ENCODE data around the gene ACSM2A. TPM values are rescaled to one million over a fixed set of nuclear protein-coding genes. Genes with fewer than 3 reads are reported as not detected.
"Not testable (repeated sequence)": the region's sequence is repeated elsewhere in the genome, so short reads cannot be mapped to it uniquely, and the experiment has no call there.

ACSM2A gene
- total and polyA plus RNA-seq, 4 donors: 30.1 to 1,049 (median 392) TPM

DNA sequence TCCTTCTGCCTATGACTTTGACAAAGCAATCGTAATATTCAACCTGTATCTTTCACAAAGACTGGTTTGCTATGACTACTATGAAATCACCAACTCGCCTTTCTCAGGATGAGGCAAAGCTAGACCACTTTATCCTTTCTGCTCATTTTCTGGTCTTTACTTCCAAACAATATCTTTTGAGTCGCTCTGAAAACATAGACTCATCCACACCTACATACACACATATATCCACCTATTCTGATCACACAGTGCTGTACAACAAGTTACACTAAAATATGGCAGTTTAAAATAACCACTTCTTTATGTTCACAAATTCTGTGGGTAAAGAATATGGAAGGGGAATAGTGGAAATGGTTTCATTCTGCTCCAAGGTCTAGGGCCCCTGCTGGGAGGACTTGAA lies 39.7 kb downstream of the ACSM2A start:
- peaks cover 3 to 28% (median 18%) of the 10 kb centered on the region in 4 donors for H3K36me3 ChIP-seq (ENCODE audit: control insufficient read depth in 4 of 4, insufficient read depth in 3 of 4, low read depth in 1 of 4, low read length in 3 of 4)
- WGBS: no CpG with 5 or more reads among the region's 3 CpGs
- not testable (repeated sequence) for H3K9me3 ChIP-seq (ENCODE audit: control insufficient read depth in 4 of 4, low read length in 3 of 4); DNase-seq (ENCODE audit: low spot score); H3K27me3 ChIP-seq (ENCODE audit: control insufficient read depth in 4 of 4, insufficient read depth in 4 of 4, low read length in 3 of 4); H3K27ac ChIP-seq (ENCODE audit: low read depth in 1 of 2, low read length in 2 of 2); H3K4me1 ChIP-seq (ENCODE audit: control insufficient read depth in 4 of 4, insufficient read depth in 4 of 4, low read length in 3 of 4); H3K4me3 ChIP-seq (ENCODE audit: low read depth in 1 of 3, low read length in 3 of 3); H3K9ac ChIP-seq (ENCODE audit: low read depth in 1 of 2, low read length in 2 of 2)

DNA sequence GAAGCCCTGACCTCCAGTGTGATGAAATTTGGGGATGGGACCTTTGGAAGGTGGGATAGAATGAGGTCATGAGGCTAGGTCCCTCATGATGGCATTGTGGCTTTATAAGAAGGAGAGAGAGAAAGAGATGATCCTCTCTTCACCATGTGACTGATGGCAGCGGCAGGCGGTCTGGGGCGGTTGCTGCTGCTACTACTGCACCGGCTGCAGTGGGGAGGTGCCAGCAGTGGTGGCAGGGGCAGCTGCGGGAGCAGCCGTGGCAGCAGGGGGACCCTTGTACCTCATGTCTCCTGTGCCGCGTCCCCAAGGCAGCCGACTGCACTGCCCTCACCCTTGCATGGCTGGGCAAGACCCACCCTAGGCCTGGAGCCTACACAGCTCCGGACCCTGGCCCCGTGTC lies 40.1 kb downstream of the ACSM2A start:
- no CpG with 5 or more reads among the region's 11 CpGs for WGBS
- not testable (repeated sequence) for H3K27ac ChIP-seq (ENCODE audit: low read depth in 1 of 2, low read length in 2 of 2); H3K9ac ChIP-seq (ENCODE audit: low read depth in 1 of 2, low read length in 2 of 2)

GRCh38 chr16:20504418-20504817 lies 53.1 kb downstream of the ACSM2A start:
- 84% methylated on average over 1 of the region's 1 CpG for WGBS
- no peak overlapping the region for H3K9ac ChIP-seq (ENCODE audit: low read depth in 1 of 2, low read length in 2 of 2)
- H3K36me3 ChIP-seq (ENCODE audit: control insufficient read depth in 4 of 4, insufficient read depth in 3 of 4, low read depth in 1 of 4, low read length in 3 of 4): no peaks in the 10 kb centered on the region
- H3K4me3 ChIP-seq (ENCODE audit: low read depth in 1 of 3, low read length in 3 of 3): no peak overlapping the region
- H3K27me3 ChIP-seq (ENCODE audit: control insufficient read depth in 4 of 4, insufficient read depth in 4 of 4, low read length in 3 of 4): no peaks in the 10 kb centered on the region
- TF ChIP-seq RAD21 (IDR thresholded peaks at IDR 0.05): peak in 1 of 2 donors; percentile 5
- no peak for TF ChIP-seq FOXA2 (IDR thresholded peaks at IDR 0.05)
- TF ChIP-seq TAF1 (conservative IDR thresholded peaks at IDR 0.05): no peak
- TF ChIP-seq FOXA1 (IDR thresholded peaks at IDR 0.05): no peak
- TF ChIP-seq GABPA (IDR thresholded peaks at IDR 0.05 in 1 of 2, conservative IDR thresholded peaks at IDR 0.05 in 1 of 2): no peak
- no peak for TF ChIP-seq RXRA (IDR thresholded peaks at IDR 0.05)
- TF ChIP-seq, protein P1, sequence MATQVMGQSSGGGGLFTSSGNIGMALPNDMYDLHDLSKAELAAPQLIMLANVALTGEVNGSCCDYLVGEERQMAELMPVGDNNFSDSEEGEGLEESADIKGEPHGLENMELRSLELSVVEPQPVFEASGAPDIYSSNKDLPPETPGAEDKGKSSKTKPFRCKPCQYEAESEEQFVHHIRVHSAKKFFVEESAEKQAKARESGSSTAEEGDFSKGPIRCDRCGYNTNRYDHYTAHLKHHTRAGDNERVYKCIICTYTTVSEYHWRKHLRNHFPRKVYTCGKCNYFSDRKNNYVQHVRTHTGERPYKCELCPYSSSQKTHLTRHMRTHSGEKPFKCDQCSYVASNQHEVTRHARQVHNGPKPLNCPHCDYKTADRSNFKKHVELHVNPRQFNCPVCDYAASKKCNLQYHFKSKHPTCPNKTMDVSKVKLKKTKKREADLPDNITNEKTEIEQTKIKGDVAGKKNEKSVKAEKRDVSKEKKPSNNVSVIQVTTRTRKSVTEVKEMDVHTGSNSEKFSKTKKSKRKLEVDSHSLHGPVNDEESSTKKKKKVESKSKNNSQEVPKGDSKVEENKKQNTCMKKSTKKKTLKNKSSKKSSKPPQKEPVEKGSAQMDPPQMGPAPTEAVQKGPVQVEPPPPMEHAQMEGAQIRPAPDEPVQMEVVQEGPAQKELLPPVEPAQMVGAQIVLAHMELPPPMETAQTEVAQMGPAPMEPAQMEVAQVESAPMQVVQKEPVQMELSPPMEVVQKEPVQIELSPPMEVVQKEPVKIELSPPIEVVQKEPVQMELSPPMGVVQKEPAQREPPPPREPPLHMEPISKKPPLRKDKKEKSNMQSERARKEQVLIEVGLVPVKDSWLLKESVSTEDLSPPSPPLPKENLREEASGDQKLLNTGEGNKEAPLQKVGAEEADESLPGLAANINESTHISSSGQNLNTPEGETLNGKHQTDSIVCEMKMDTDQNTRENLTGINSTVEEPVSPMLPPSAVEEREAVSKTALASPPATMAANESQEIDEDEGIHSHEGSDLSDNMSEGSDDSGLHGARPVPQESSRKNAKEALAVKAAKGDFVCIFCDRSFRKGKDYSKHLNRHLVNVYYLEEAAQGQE (IDR thresholded peaks at IDR 0.05): no peak
- TF ChIP-seq JUND (IDR thresholded peaks at IDR 0.05): no peak
- no peak for TF ChIP-seq ATF3 (IDR thresholded peaks at IDR 0.05)
- no peak for TF ChIP-seq CTCF (IDR thresholded peaks at IDR 0.05; ENCODE audit: low read depth, low read length, missing input control)
- TF ChIP-seq HNF4A (conservative IDR thresholded peaks at IDR 0.05): peak in 1 of 2 donors; percentile 38
- no peak for TF ChIP-seq MAX (IDR thresholded peaks at IDR 0.05)
- no peak for DNase-seq (ENCODE audit: low spot score)
- peaks cover 7 to 9% (median 8%) of the 10 kb centered on the region in 4 donors for H3K9me3 ChIP-seq (ENCODE audit: control insufficient read depth in 4 of 4, low read length in 3 of 4)
- no peak overlapping the region for H3K27ac ChIP-seq (ENCODE audit: low read depth in 1 of 2, low read length in 2 of 2)
- H3K4me1 ChIP-seq (ENCODE audit: control insufficient read depth in 4 of 4, insufficient read depth in 4 of 4, low read length in 3 of 4): no peaks in the 10 kb centered on the region

More for the DNA sequence above, 40.1 kb downstream of the ACSM2A start:
- DNase-seq (ENCODE audit: low spot score); H3K27me3 ChIP-seq (ENCODE audit: control insufficient read depth in 4 of 4, insufficient read depth in 4 of 4, low read length in 3 of 4); H3K4me3 ChIP-seq (ENCODE audit: low read depth in 1 of 3, low read length in 3 of 3); H3K4me1 ChIP-seq (ENCODE audit: control insufficient read depth in 4 of 4, insufficient read depth in 4 of 4, low read length in 3 of 4); H3K9me3 ChIP-seq (ENCODE audit: control insufficient read depth in 4 of 4, low read length in 3 of 4): not testable (repeated sequence)
- H3K36me3 ChIP-seq (ENCODE audit: control insufficient read depth in 4 of 4, insufficient read depth in 3 of 4, low read depth in 1 of 4, low read length in 3 of 4): peaks cover 3 to 23% (median 15%) of the 10 kb centered on the region in 4 donors

All from liver (tissue), 9 donors.